ENCODE results near the gene POLA1.

DNA sequence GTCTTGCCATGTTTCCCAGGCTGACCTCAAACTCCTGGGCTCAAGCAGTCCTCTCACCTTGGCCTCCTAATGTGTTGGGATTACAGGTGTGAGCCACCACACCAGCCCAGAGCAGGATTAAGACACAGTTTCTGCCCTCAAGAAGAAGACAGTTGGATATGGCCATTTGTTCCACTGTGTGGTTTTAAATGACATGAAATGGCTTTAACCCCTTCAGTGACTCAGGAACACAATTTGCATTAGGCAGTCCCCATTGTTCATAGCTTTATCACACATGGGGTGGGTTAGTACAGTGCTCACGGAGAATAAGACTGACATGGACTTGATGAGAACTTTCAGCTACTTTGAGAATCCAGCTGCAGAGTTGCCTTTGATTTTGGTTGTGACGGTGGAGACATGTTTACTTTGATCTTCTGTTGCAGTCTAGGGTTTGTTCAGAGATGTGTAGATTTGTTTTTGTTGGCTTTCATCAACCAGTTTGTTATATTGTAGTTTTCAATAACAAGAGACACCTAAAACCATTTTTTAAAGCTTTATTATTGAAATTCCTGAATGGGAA, 261.7 kb downstream of the POLA1 start:
- TF ChIP-seq, protein P1, sequence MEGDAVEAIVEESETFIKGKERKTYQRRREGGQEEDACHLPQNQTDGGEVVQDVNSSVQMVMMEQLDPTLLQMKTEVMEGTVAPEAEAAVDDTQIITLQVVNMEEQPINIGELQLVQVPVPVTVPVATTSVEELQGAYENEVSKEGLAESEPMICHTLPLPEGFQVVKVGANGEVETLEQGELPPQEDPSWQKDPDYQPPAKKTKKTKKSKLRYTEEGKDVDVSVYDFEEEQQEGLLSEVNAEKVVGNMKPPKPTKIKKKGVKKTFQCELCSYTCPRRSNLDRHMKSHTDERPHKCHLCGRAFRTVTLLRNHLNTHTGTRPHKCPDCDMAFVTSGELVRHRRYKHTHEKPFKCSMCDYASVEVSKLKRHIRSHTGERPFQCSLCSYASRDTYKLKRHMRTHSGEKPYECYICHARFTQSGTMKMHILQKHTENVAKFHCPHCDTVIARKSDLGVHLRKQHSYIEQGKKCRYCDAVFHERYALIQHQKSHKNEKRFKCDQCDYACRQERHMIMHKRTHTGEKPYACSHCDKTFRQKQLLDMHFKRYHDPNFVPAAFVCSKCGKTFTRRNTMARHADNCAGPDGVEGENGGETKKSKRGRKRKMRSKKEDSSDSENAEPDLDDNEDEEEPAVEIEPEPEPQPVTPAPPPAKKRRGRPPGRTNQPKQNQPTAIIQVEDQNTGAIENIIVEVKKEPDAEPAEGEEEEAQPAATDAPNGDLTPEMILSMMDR (conservative IDR thresholded peaks at IDR 0.05): no peak
- no peak for TF ChIP-seq ZFX (IDR thresholded peaks at IDR 0.05)

All from C4-2B (cell line).